CD4-positive, alpha-beta T cell treated with Interleukin-12 subunit alpha and Interleukin-12 subunit beta, for 1 hour (primary cell): ENCODE results near the gene DLG2.
"Not testable (repeated sequence)": the region's sequence is repeated elsewhere in the genome, so short reads cannot be mapped to it uniquely, and the experiment has no call there.

Experiments
- DNase-seq: peaks from one replicate; pipeline ENCODE4 v3.0.0-alpha.2; 2020

DLG2 gene

GRCh38 chr11:83641511-83641910 lies 1985.6 kb downstream of the DLG2 start:
- DNase-seq = no peak

DNA sequence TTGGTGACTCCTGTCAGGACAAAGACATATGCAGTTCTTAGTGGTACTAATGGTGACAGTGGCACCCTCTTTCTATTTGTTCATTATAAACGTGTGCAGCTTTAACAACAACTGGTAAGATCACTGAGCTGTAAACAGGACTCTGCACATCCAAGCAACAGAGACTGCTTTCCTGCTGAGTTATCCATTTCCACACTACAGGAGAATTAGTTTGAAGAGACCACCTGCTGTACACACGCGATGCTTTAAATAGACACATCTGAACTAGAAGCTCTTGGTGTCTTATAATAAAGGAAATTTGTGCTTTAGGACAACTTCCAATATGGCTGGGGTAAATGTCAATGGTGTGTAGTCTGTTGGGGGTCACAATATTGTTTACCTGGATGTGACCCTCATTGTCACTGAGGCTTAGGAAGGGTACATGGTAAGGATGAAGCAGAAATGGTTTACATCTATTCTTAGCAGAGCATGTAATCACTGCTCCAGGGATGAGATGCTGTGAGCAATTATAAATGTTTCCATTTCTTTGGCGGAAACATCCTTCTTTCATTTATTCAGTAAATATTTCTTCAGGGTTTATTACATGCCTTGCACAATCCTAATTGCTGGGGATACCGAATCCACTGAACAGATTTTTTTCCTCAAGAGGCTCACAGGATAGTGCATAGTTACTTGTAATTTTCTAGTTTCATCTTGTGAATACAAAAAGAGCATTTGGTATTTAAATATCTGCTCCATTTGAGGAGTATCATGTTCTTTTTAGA lies 1987.0 kb downstream of the DLG2 start:
- no peak for DNase-seq

DNA sequence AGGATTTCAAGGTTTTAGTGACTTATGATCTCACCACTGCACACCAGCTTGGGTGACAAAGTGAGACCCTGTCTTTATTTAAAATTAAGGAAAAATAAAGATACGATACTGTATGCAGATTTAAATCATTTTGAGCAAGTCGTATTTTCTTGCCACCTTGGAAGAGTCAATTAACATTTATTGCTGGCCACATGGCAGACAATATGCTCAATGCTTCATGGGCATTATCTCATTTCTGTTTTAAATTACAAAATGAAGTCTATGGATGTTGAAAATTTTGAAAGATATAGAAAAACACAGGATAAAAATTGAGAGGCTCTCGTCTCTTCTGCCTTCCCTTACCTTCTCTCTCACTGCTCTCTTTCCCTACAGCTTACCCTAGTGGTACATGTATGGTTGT lies 1992.0 kb downstream of the DLG2 start:
- no peak for DNase-seq

- DNase-seq = no peak
These were observed 1996.9 kb downstream of the DLG2 start for GRCh38 chr11:83630211-83630610.

DNA sequence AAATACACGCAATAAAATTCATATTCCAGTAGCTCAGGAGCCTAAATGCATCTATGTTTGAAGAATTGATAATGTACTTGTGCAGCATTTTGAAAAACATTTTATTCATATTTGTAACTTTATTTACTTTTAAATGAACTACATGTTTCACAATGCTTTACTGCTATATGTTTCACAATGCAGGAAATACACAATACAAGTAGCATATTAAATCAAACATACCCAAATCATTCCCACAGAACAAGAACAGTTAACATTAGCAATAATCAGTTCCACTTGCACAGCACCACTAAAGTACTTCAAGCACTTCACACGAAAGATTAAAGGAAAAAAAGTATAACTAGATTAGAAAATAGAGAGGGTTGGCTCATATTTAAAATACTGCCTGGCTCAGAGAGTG lies 1997.4 kb downstream of the DLG2 start:
- no peak for DNase-seq

DNA sequence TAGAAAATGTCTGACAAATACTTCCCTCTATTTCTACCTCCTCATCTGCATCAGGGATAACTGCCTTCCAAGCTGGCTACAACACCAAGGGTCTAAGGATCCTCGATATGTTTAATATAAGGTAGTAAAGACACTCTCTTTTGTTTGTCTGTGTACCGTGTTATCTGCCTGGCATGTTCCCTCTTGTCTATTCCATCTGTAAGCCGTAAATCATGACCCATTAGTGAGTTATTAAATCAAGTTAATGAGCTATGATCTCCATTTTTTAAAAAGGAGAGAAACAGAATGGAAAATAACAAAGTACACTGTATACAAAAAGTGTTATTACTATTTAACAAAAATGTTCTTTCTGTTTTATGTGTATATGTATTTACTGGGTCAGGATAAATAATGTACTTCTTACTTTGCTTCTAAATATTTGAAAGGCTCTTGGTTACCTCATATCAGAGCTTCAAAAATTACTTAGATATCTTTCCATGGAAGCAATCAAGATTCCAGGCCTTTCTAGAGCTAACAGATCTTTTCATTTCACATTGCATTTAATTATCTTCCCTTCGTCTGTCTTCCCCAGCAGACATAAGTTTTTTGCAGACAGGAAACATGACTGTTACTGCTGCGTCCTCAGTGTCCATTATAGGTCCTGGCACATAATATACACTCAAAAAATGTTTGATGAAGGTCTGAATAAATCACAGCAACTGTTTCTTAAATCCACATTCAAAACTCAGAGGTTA lies 1998.4 kb downstream of the DLG2 start:
- DNase-seq = no peak

DNA sequence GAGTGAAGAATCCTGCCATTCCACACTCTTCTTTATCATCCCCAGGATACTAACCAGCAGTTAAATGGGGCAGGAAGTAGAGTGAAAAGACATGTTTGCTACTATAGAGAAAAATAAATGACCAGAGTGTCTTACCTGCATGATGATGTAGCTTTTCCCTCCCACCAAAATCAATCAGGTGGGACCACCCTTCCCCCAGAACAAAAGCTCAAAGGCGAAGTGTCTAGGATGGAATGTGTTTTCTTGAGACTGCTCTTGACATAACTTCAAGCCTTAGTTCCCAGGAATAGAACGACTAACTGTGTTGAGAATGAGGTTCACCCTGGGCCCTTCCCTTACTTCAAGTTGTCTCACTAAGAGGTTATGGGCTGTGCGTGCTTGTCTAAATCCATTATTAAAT lies 2001.8 kb downstream of the DLG2 start:
- no peak for DNase-seq

DNA sequence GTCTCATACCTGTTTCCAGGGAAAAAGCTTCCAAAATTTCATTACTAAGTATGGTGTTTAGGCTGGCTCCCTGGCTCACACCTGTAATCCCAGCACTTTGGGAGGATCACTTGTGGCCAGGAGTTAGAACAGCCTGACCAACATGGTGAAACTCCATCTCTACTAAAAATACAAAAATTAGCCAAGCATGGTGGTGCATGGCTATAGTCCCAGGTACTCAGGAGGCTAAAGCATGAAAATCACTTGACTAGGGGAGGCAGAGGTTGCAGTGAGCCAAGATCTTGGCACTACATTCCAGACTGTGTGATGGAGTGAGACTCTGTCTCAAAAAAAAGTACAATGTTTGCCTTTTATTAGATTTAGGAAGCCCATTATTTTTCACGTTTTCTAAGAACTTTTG lies 2009.5 kb downstream of the DLG2 start:
- DNase-seq = no peak

GRCh38 chr11:83613767-83614121 lies 2013.4 kb downstream of the DLG2 start:
- no peak for DNase-seq

GRCh38 chr11:83612891-83613766 lies 2014.0 kb downstream of the DLG2 start:
- no peak for DNase-seq

DNA sequence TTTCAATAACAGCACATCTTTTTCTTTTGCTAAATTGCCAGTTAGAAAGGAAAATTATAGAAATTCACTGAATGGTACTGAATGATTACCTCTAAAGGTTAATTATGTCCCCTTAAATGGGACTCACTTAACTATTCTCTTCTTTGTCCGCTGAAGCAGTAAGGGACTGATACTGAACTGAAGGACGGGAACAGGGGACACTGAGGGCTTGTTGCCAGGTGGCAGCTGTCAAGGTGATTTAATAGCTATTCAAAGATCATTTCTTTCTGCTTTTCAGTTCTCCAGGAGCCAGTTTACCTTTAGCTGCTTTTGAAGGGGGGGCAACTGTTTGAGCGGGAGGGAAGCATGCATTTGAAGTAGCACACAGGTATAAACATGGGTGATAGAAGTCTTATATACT lies 2015.5 kb downstream of the DLG2 start:
- no peak for DNase-seq

GRCh38 chr11:83611031-83611430 lies 2016.1 kb downstream of the DLG2 start:
- DNase-seq = no peak

GRCh38 chr11:83609191-83609590 lies 2018.0 kb downstream of the DLG2 start:
- no peak for DNase-seq

- DNase-seq = no peak
These were observed 2018.6 kb downstream of the DLG2 start for GRCh38 chr11:83608571-83608970.

- DNase-seq = no peak
These were observed 2025.1 kb downstream of the DLG2 start for GRCh38 chr11:83601914-83602527.

DNA sequence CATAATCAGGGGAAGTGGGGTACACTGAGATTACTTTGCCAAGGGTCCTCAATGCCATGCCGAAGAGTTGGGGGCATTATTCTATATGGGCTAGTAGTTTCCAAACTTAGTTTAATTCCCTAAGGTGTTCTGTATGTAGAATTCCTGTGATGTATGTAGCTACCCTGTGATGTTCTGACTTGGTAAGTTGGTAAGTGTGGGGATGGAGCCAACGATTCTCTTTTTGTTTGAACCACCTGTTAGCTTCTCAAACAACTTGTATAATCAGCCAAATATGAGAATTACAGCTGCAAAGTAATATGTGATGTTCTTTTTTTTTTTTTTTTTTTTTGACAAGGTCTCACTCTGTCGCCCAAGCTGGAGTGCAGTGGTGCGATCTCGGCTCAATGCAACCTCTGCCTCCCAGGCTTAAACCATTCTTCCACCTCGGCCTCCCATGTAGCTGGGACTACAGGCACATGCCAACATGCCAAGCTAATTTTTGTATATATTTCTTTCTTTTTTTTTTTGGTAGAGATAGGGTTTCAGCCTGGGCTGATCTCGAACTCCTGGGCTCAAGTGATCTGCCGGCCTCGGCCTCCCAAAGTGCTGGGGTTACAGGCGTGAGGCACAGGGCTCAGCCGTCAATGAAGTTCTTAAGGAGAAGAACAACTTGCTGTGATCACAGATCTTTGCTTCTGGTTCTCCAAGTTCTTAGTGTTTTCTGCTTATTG lies 2025.8 kb downstream of the DLG2 start:
- DNase-seq = no peak

DNA sequence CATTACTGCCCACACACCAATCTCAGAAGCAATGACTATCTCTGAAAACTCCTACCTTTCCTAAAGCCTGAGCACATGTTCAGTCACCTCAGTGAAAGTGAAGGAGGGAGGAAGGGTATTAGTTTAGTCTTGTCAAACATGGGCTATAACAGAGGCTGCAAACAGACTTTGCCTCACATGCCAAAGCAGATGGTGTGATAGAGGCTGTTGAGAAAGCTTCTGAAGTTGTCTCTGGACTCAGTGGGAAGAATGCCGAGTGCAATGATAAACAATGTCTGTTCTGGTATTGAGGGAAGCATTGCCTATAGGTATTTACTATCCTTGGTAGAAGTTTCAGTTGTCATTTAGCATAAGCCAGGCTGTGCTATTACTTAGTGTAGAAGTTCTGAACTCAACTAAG lies 2026.5 kb downstream of the DLG2 start:
- no peak for DNase-seq

DNA sequence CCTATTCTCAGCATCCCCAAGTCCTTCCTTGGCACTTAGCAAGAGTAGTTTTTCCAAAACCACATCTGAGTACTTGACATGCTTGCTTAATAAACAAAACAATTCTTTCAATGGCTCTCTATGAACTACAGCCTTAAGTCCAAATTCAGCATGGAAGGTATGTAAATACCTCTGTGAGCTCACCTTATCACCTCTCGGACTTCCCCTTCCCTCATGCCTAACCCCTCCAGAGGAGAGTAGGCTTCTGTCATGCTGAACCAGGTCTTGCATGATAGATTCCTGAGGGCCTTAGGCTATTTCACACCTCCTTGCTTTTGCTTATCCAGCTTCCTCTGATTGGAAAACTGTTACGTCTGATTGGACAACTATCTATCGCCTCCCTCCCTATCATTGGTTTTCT lies 2028.1 kb downstream of the DLG2 start:
- DNase-seq = no peak

DNA sequence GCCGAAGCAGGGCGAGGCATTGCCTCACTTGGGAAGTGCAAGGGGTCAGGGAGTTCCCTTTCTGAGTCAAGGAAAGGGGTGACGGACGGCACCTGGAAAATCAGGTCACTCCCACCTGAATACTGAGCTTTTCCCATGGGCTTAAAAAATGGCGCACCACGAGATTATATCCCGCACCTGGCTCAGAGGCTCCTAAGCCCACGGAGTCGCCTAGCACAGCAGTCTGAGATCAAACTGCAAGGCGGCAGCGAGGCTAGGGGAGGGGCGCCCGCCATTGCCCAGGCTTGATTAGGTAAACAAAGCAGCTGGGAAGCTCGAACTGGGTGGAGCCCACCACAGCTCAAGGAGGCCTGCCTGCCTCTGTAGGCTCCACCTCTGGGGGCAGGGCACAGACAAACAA lies 2039.3 kb downstream of the DLG2 start:
- DNase-seq = not testable (repeated sequence)

- no peak for DNase-seq
These were observed 2043.3 kb downstream of the DLG2 start for GRCh38 chr11:83583757-83584366.

- DNase-seq = no peak
These were observed 2052.6 kb downstream of the DLG2 start for GRCh38 chr11:83574519-83574918.
